Endodermal cell (in vitro differentiated cells): ENCODE results near the gene PPDPF. TPM values are rescaled to one million over a fixed set of nuclear protein-coding genes. Genes with fewer than 3 reads are reported as not detected.

Experiments used
- DNase-seq: peaks from one replicate; pipeline ENCODE4 v3.0.0-alpha.2; 2017
- H3K27ac ChIP-seq: 2 replicates; pipeline ENCODE4 v1.5.1; 2013; ENCODE audit warnings: mild to moderate bottlenecking, low read depth, low read length, moderate library complexity
- H3K27me3 ChIP-seq: 2 replicates; pipeline ENCODE4 v1.6.1; 2013; ENCODE audit warnings: mild to moderate bottlenecking, low read length, moderate library complexity; ENCODE audit not compliant: insufficient read depth, control insufficient read depth, poor library complexity, severe bottlenecking
- H3K36me3 ChIP-seq: 2 replicates; pipeline ENCODE4 v1.7.0; 2013; ENCODE audit warnings: mild to moderate bottlenecking, low read length, moderate library complexity; ENCODE audit not compliant: control insufficient read depth, insufficient read depth
- H3K4me1 ChIP-seq: one replicate; pipeline ENCODE4 v1.7.0; 2013; ENCODE audit warnings: low read length; ENCODE audit not compliant: control insufficient read depth, insufficient read depth
- H3K4me3 ChIP-seq: 2 replicates; pipeline ENCODE4 v1.5.1; 2013; ENCODE audit warnings: mild to moderate bottlenecking, low read length, moderate library complexity
- H3K9ac ChIP-seq: 2 replicates; pipeline ENCODE4 v1.6.1; 2013; ENCODE audit warnings: mild to moderate bottlenecking, low read length, moderate library complexity; ENCODE audit not compliant: poor library complexity, severe bottlenecking; ENCODE audit errors: extremely low read depth
- H3K9me3 ChIP-seq: 2 replicates; pipeline ENCODE4 v1.6.1; 2013; ENCODE audit warnings: mild to moderate bottlenecking, low read length, moderate library complexity; ENCODE audit not compliant: control insufficient read depth
- H3K27ac Mint-ChIP-seq: 2 replicates; pipeline ENCODE4 v1.8.0; 2020; ENCODE audit warnings: mixed read lengths
- H3K27me3 Mint-ChIP-seq: 2 replicates; pipeline ENCODE4 v1.8.0; 2021; ENCODE audit warnings: mild to moderate bottlenecking, mixed read lengths; ENCODE audit not compliant: insufficient read depth
- H3K36me3 Mint-ChIP-seq: 2 replicates; pipeline ENCODE4 v1.8.0; 2020; ENCODE audit warnings: low read depth, mixed read lengths
- H3K4me1 Mint-ChIP-seq: 2 replicates; pipeline ENCODE4 v1.8.0; 2020; ENCODE audit warnings: mixed read lengths
- H3K4me3 Mint-ChIP-seq: 2 replicates; pipeline ENCODE4 v1.8.0; 2020; ENCODE audit warnings: mild to moderate bottlenecking, moderate library complexity, mixed read lengths
- H3K9me3 Mint-ChIP-seq: 2 replicates; pipeline ENCODE4 v1.8.0; 2020; ENCODE audit warnings: mild to moderate bottlenecking, mixed read lengths
- CTCF ChIP-seq: fragments of 200-600 bp; sonication (generic); conservative IDR thresholded peaks from 2 replicates; pipeline ENCODE4 v1.5.0; 2021; ENCODE audit warnings: antibody characterized with exemption, mild to moderate bottlenecking
- WGBS, 2 experiments: methylation state at CpG; one replicate each; pipeline versions ENCODE4 v1.1.5 to v1.1.7; 2013; ENCODE audit warnings: missing lambda C conversion rate in 2 of 2, mixed read lengths in 1 of 2; ENCODE audit not compliant: insufficient coverage in 1 of 2, insufficient read length in 1 of 2; 5-methylcytosine and 5-hydroxymethylcytosine counted together
- total RNA-seq, 2 donors: library from RNA; stranded (reverse); fragmentation: NEBNext Ultra II Directional in 1 of 2; extraction: Animal tissue kit (Norgen Biotek cat#: 25700) in 1 of 2; gene quantifications; 2 replicates in 1 of 2; 3 replicates in 1 of 2; pipeline ENCODE4 v1.2.1, GENCODE V29; 2021

Gene PPDPF
- total RNA-seq, 2 donors from 2014 or later, result 247 to 296 TPM

GRCh38 chr20:63494420-63495166 is 26.0 kb upstream of the PPDPF start:
- Mint-ChIP-seq H3K36me3 (peaks cover 7% of the 10 kb centered on the region), H3K27me3 (peaks cover 42% of the 10 kb centered on the region)
- H3K27me3 ChIP-seq, result peaks cover 33% of the 10 kb centered on the region

GRCh38 chr20:63495167-63495720 is 25.3 kb upstream of the PPDPF start:
- Mint-ChIP-seq H3K27ac (no peak overlapping the region), H3K4me3 (no peak overlapping the region), H3K4me1 (no peaks in the 10 kb centered on the region), H3K9me3 (no peaks in the 10 kb centered on the region), H3K36me3 (peaks cover 7% of the 10 kb centered on the region), H3K27me3 (peaks cover 42% of the 10 kb centered on the region)
- WGBS, 2 experiments, result 90 to 92% methylated on average over 7 to 8 of the region's 8 CpGs
- TF ChIP-seq CTCF, result no peak
- Histone ChIP-seq H3K4me3 (no peak overlapping the region), H3K36me3 (no peaks in the 10 kb centered on the region), H3K9ac (no peak overlapping the region), H3K27ac (no peak overlapping the region), H3K9me3 (no peaks in the 10 kb centered on the region), H3K27me3 (peaks cover 35% of the 10 kb centered on the region), H3K4me1 (no peaks in the 10 kb centered on the region)
- DNase-seq, result no peak

More at GRCh38 chr20:63494420-63495166, 26.0 kb upstream of the PPDPF start:
- H3K4me3 ChIP-seq, result no peak overlapping the region
- Mint-ChIP-seq H3K4me3 (no peak overlapping the region), H3K4me1 (no peaks in the 10 kb centered on the region), H3K9me3 (no peaks in the 10 kb centered on the region), H3K27ac (no peak overlapping the region)
- WGBS, 2 experiments, result 92 to 93% methylated on average over 31 to 51 of the region's 51 CpGs
- H3K9me3 ChIP-seq, result no peaks in the 10 kb centered on the region
- no peak overlapping the region for H3K9ac ChIP-seq
- no peaks in the 10 kb centered on the region for H3K4me1 ChIP-seq
- no peaks in the 10 kb centered on the region for H3K36me3 ChIP-seq
- no peak for DNase-seq
- H3K27ac ChIP-seq, result no peak overlapping the region
- no peak for TF ChIP-seq CTCF

- Histone ChIP-seq H3K4me3 (no peak overlapping the region), H3K27me3 (peaks cover 36% of the 10 kb centered on the region), H3K9me3 (no peaks in the 10 kb centered on the region), H3K4me1 (no peaks in the 10 kb centered on the region), H3K27ac (no peak overlapping the region), H3K9ac (no peak overlapping the region), H3K36me3 (no peaks in the 10 kb centered on the region)
- H3K9me3 Mint-ChIP-seq, result no peaks in the 10 kb centered on the region
- H3K4me3 Mint-ChIP-seq, result no peak overlapping the region
- H3K27me3 Mint-ChIP-seq, result peaks cover 42% of the 10 kb centered on the region
- 29 to 42% methylated on average over 24 to 47 of the region's 48 CpGs for WGBS, 2 experiments
- H3K4me1 Mint-ChIP-seq, result no peaks in the 10 kb centered on the region
- peaks cover 7% of the 10 kb centered on the region for H3K36me3 Mint-ChIP-seq
- peak; percentile 89 for DNase-seq
- TF ChIP-seq CTCF, result peak; percentile 100
- H3K27ac Mint-ChIP-seq, result no peak overlapping the region
These were observed 24.6 kb upstream of the PPDPF start for GRCh38 chr20:63495741-63496595.
